ENCODE results near the gene SACS.
"Not testable (repeated sequence)": the region's sequence is repeated elsewhere in the genome, so short reads cannot be mapped to it uniquely, and the experiment has no call there.

The SACS gene

DNA sequence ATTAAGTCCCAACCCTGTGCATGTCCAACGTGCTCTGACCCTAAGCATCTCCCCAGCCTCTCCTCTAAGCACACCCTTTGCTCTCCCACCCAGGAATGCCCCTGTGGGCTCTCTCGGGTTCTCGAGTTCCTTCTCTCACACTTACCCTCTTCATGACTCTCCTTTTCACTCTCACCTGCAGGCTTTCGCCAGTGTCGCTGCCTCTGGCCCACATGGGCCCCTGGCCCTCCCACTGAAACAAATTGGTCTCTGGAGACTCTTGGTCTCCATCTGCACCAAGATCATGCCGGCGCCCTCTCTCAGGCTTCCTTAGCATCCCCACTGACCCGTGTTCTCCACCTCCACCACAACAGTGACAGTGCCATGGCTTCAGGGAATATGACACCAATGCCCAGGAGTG lies 19.6 kb upstream of the SACS start:
- no peak for DNase-seq

DNA sequence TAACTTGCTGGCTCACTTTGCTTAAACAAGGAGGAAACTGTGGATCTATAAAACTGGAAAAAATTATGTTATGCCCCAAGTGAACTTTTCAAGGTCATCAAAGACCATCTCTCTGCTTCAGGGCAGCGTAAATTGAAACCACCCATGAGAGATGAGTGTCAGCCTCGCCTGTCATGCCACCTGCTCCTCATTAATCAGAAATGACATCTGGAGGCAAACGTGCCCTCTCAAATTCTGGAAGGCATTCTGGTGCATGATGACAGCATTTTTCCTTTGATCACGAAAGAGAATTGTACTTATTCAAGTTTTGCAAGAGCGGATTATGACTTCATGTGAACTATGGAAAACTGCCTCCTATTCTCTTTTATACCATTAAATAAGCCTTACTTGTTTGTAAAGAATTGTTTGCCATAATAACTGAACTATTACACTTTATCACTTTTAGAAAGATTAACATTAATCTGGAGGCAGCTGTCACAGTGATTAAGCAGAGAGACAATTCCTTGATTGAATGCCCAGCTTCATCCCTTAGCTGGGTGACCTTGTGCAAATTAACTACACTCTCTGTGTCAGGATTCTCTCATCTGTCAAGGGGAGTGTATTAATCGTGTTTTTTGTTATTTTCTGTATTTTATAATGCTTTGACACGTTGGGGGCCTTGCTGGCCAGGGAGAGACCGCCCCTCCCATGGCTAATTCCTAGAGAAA lies 17.0 kb upstream of the SACS start:
- DNase-seq: no peak

DNA sequence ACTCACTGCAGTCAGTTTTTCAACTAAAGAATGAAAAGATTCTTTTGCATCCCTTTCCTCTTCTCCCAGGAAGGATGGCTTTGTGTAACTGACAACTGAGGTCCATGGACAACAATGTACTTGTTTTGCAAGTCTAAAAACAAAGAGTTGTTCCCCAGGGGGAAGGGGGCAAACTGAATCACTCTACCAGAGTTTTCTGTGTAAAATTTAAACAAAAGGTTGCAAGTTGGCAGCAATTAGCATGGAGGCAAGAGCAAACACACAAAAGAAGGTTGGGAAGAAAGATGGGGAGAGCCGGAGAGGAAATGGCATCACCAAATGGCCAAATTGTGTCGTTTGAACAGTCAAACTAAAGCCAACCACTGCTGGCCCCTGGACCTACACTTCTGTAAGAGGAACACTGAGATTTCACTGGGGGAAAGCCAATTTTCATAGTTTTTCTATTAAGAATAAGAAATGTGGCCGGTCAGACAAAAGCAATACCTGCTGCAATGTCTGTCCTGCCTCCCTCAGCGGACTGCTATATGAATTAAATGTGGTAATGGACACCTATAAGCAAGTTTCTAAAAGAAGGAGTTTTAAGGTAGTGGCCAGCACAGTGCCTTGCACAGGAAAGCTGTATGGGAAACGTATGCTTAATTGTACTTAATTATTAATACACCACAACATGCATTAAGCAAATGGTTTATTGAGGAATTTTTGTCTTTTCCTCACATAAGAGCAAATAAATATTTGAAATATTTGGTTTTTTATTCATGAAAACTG lies 16.1 kb upstream of the SACS start:
- no peak for DNase-seq

GRCh38 chr13:23447927-23448326 lies 14.4 kb upstream of the SACS start:
- DNase-seq: no peak

DNA sequence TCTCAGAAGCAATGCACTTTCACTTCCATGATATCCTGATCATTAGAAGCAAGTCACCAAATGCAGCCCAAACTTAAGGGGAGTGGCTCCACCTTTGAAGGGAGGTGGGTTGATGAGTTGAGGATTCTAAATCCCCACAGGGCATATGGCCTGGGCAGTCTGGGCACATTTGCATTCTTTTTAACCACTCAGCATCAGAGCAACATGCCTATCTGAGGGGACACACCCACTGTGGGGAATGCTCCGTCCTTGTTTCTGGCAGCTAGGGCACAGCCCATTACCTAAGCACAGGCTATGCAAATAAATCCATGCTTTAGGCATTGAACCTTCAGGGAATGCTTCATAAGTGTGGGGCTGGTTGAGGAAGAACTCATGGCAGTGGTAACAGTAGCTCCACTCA lies 12.3 kb upstream of the SACS start:
- no peak for DNase-seq

GRCh38 chr13:23443878-23444277 lies 10.4 kb upstream of the SACS start:
- DNase-seq: no peak

DNA sequence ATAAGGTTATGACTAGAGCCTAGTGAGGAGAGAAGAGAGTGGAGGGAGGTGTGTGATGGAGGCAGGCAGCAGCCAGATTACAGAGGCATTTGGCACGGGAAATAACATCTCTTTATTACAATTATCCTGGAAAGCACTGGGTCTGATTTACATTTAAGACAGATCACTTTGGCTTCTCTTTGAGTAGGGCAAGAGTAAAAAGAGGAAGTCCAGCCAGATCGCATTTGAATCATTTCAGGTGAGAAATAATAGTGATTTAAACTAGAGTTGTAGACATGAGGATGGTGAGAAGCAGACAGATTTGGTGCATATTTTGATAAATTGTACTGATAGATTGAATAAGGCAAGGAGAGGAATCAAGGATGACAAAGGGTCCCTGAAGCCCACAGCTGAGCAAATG lies 9.6 kb upstream of the SACS start:
- DNase-seq: no peak

DNA sequence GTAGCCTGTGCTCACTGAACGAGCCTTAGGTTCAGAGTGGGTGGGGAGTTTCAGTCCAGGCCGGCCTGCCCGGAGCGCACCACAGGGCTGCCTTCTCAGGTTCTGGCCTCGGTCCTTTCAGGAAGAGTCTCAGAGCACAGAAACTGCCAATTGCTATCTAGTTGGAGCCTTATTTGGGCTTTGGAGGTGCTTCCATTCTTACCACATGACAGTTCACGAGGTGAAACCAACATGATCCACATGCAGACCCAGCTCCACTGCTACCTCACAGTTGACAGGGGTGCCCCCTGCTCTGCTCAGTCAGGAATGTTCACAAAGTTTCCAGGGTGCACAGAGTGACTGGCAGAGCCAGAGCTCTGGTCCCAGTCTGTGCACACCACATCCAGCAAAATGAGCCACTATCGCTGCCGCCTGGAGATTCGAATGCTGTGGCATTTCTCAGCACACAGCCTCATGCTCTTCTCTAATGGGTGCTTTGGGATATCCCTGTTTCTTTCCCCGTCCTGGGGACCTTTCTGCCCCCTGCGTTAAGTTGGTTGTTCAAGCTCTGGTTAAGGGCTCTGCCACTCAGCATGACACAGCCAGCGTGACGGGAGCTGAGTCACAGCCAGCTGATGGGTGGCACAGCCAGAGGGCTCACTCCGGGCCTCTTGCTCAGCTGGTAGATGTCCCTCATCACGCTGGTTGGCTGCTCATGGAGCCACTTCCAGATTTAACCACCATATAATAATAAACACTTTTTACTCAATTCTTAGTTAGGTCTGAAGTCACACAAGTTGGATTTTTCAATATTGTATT lies 7.5 kb upstream of the SACS start:
- DNase-seq: no peak

DNA sequence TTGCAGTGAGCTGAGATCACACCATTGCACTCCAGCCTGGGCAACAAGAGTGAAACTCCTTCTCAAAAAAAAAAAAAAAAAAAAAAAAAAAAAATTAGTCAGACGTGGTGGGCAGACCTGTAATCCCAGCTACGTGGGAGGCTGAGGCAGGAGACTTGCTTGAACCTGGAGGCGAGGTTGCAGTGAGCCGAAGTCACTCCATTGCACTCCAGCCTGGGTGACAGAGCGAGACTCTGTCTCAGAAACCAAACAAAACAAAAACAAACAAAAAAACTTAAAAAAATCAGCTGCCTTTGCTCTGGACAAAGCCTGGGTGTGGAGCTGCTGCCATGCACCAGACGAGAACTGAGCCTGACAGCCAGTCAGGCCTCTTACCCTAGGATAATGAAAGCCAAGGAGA lies 6.8 kb upstream of the SACS start:
- DNase-seq: not testable (repeated sequence)

DNA sequence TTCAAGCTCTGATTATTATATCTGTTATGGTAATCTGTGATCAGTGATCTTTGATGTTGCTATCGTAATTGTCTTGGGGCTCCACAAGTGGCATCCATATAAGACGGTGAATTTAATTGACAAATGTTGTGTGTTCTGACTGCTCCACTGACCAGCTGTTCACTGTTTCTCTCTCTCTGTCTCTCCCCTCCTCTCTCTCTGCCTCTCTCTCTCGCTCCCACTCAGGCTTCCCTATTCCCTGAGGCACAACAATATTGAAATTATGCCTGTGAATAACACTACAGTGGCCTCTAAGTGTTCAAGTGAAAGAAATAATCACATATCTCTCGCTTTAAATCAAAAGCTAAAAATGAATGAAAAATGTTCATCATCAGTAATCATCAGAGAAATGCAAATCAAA lies 4.4 kb upstream of the SACS start:
- no peak for DNase-seq

- no peak for DNase-seq
These were observed 3.2 kb upstream of the SACS start for GRCh38 chr13:23436680-23437079.

- no peak for DNase-seq
These were observed 989 bp upstream of the SACS start for GRCh38 chr13:23434491-23434890.

GRCh38 chr13:23432626-23433025 lies 876 bp downstream of the SACS start:
- no peak for DNase-seq

GRCh38 chr13:23430664-23431063 lies 2.8 kb downstream of the SACS start:
- no peak for DNase-seq

DNA sequence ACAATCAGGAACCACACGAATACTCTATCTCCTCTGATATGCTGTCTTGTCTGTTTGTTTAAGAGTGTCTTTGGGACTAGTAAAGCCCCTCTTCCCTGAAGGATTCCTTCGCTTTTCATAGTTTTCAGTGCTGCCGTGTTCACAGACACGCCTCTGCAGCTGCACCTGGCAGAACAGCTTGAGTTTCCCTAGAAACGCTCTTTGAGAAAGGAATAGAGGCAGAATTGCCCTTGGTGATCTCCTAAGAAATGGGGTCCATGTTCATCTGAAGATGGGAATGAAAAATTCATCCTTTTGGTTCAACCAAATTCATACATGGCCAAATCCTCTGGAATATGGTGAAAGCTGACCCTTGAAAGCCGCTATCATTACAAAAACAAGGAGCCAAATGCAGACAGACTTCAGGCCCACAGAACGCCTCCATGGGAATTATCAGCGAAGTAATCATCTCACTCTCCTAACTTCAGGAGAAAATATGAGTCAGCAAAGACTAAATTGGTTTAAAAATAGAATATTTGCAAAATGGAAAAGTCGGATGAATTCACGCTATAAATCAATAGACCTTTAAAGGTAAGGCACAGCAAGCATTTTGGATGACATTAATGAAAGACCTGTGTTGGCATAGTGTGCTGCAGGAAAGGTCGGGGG lies 5.5 kb downstream of the SACS start:
- no peak for DNase-seq

- DNase-seq: no peak
These were observed 6.1 kb downstream of the SACS start for GRCh38 chr13:23427342-23427843.

GRCh38 chr13:23421596-23421995 lies 11.9 kb downstream of the SACS start:
- DNase-seq: no peak

GRCh38 chr13:23418776-23419683 lies 14.5 kb downstream of the SACS start:
- DNase-seq: no peak

DNA sequence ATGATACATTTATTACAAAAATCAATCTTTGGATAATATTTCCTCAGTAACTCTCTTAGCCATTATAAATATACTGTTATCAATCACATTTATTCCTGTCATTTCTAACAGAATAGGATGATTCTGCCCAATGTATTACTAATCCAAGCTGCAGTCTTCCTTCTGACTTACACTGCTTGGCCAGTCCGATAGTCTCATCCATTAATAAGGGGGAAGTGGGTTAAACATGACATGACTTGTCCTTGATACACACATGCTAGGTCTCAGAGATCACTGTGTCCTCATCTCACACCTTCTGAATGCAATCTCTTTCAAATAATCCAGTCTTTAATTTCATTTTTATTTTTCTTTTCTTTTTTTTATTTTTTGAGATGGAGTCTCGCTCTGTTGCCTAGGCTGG lies 18.8 kb downstream of the SACS start:
- no peak for DNase-seq

DNA sequence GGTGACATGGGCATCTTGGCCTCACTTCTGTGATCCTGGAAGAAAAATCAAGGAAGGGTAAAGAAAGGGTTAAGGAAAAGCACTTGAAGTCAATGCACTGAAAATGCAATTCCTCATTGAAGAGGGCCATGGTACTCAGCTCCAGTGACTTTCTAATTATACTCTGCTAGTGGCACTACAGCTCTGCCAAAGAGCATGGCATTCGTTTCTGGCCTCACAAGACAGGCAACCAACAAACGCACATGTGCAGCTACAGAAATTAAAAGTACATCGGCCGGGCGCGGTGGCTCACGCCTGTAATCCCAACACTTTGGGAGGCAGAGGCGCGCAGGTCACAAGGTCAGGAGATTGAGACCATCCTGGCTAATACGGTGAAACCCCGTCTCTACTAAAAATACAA lies 21.8 kb downstream of the SACS start:
- DNase-seq: no peak

DNA sequence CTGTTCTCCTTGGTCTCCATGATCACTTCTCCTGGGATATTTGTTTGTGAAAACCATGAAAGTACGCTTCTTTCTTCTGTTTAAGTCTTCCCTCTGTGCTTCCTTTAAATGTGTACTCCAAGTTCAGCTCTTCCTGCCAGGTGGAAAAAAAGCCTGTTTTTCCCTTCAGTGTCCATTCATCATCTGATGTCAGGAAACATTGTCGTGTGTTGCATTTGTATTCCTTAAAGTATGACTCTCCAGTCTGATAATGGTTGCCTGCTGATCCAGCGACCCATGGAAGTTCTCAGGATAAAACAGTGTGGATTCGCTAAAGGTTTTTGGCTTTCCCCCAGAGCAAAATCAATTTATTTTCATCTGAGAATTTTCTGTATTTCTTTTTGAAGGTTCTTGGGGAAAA lies 22.3 kb downstream of the SACS start:
- DNase-seq: no peak

DNA sequence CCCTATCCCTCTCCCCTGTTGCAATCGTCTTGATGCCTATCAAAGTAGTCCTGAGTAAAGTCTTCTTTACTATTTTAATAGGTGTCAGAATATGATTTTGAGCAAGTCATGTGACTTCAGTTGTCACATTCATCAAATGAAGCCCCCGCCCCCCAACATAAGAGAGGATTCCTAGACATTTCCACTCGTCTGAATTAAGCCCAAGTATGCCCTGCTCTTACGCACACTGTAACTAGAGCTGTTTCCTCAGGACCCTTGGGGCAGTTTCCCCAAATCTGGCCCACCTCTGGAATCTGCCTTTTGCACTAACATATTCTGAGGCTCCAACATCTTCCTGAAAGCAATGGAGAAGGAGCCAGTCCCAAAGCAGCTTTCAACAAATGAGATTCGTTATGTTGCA lies 25.5 kb downstream of the SACS start:
- no peak for DNase-seq
